ENCODE measurements around the gene TSPAN7.

GRCh38 chrX:38699696-38700095, 138.4 kb downstream of the TSPAN7 start:
- TF ChIP-seq, protein P1, sequence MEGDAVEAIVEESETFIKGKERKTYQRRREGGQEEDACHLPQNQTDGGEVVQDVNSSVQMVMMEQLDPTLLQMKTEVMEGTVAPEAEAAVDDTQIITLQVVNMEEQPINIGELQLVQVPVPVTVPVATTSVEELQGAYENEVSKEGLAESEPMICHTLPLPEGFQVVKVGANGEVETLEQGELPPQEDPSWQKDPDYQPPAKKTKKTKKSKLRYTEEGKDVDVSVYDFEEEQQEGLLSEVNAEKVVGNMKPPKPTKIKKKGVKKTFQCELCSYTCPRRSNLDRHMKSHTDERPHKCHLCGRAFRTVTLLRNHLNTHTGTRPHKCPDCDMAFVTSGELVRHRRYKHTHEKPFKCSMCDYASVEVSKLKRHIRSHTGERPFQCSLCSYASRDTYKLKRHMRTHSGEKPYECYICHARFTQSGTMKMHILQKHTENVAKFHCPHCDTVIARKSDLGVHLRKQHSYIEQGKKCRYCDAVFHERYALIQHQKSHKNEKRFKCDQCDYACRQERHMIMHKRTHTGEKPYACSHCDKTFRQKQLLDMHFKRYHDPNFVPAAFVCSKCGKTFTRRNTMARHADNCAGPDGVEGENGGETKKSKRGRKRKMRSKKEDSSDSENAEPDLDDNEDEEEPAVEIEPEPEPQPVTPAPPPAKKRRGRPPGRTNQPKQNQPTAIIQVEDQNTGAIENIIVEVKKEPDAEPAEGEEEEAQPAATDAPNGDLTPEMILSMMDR (IDR thresholded peaks at IDR 0.05; ENCODE audit: insufficient read depth, low read length): no peak
- TF ChIP-seq, protein P2, sequence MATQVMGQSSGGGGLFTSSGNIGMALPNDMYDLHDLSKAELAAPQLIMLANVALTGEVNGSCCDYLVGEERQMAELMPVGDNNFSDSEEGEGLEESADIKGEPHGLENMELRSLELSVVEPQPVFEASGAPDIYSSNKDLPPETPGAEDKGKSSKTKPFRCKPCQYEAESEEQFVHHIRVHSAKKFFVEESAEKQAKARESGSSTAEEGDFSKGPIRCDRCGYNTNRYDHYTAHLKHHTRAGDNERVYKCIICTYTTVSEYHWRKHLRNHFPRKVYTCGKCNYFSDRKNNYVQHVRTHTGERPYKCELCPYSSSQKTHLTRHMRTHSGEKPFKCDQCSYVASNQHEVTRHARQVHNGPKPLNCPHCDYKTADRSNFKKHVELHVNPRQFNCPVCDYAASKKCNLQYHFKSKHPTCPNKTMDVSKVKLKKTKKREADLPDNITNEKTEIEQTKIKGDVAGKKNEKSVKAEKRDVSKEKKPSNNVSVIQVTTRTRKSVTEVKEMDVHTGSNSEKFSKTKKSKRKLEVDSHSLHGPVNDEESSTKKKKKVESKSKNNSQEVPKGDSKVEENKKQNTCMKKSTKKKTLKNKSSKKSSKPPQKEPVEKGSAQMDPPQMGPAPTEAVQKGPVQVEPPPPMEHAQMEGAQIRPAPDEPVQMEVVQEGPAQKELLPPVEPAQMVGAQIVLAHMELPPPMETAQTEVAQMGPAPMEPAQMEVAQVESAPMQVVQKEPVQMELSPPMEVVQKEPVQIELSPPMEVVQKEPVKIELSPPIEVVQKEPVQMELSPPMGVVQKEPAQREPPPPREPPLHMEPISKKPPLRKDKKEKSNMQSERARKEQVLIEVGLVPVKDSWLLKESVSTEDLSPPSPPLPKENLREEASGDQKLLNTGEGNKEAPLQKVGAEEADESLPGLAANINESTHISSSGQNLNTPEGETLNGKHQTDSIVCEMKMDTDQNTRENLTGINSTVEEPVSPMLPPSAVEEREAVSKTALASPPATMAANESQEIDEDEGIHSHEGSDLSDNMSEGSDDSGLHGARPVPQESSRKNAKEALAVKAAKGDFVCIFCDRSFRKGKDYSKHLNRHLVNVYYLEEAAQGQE (IDR thresholded peaks at IDR 0.05; ENCODE audit: insufficient replicate concordance, low read depth): no peak
